ENCODE data around the gene GPR22.

Gene GPR22

DNA sequence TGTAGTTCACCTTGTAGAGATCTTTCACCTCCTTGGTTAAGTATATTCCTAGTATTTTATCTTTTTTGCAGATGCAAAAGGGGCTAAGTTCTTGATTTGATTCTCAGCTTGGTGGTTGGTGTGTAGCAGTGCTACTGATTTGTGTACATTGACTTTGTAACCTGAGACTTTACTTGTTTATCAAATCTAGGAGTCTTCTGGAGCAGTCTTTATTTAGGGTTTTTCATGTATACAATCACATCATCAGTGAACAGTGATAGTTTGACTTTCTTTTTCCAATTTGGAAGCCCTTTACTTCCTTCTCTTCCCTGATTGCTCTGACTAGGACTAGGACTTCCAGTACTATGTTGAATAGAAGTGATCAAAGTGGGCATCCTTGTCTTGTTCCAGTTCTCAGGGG lies 33.8 kb downstream of the GPR22 start:
- Histone ChIP-seq H3K27me3 (ENCODE audit: insufficient read depth, poor library complexity, severe bottlenecking) (no peaks in the 10 kb centered on the region), H3K4me3 (replicated peaks; ENCODE audit: insufficient read depth, low read length) (no peak overlapping the region), H3K27ac (replicated peaks) (no peak overlapping the region)
- TF ChIP-seq REST (IDR thresholded peaks at IDR 0.05; ENCODE audit: insufficient replicate concordance, low read depth) (no peak), GABPA (IDR thresholded peaks at IDR 0.05; ENCODE audit: low read depth) (no peak), SPI1 (IDR thresholded peaks at IDR 0.05; ENCODE audit: borderline replicate concordance, low read depth) (no peak), CTCF (IDR thresholded peaks at IDR 0.05; ENCODE audit: insufficient read depth, low read length) (no peak), POLR2AphosphoS5 (IDR thresholded peaks at IDR 0.05; ENCODE audit: low read depth) (no peak)
- no peak for DNase-seq (ENCODE audit: low read depth in 1 of 2, low spot score in 1 of 2)

- DNase-seq (ENCODE audit: low read depth in 1 of 2, low spot score in 1 of 2): no peak
- no peak overlapping the region for H3K4me3 ChIP-seq (replicated peaks; ENCODE audit: insufficient read depth, low read length)
- no peaks in the 10 kb centered on the region for H3K27me3 ChIP-seq (ENCODE audit: insufficient read depth, poor library complexity, severe bottlenecking)
- TF ChIP-seq GABPA (IDR thresholded peaks at IDR 0.05; ENCODE audit: low read depth): no peak
- TF ChIP-seq CTCF (IDR thresholded peaks at IDR 0.05; ENCODE audit: insufficient read depth, low read length): no peak
- TF ChIP-seq SPI1 (IDR thresholded peaks at IDR 0.05; ENCODE audit: borderline replicate concordance, low read depth): no peak
- TF ChIP-seq REST (IDR thresholded peaks at IDR 0.05; ENCODE audit: insufficient replicate concordance, low read depth): no peak
- no peak for TF ChIP-seq POLR2AphosphoS5 (IDR thresholded peaks at IDR 0.05; ENCODE audit: low read depth)
- H3K27ac ChIP-seq (replicated peaks): no peak overlapping the region
These were observed 35.5 kb downstream of the GPR22 start for GRCh38 chr7:107505362-107505761.

GRCh38 chr7:107505997-107506673 lies 36.3 kb downstream of the GPR22 start:
- DNase-seq (ENCODE audit: low read depth in 1 of 2, low spot score in 1 of 2): no peak
- no peak for TF ChIP-seq GABPA (IDR thresholded peaks at IDR 0.05; ENCODE audit: low read depth)
- no peak for TF ChIP-seq CTCF (IDR thresholded peaks at IDR 0.05; ENCODE audit: insufficient read depth, low read length)
- no peak for TF ChIP-seq REST (IDR thresholded peaks at IDR 0.05; ENCODE audit: insufficient replicate concordance, low read depth)
- no peak for TF ChIP-seq SPI1 (IDR thresholded peaks at IDR 0.05; ENCODE audit: borderline replicate concordance, low read depth)
- no peak for TF ChIP-seq POLR2AphosphoS5 (IDR thresholded peaks at IDR 0.05; ENCODE audit: low read depth)
- Histone ChIP-seq H3K4me3 (replicated peaks; ENCODE audit: insufficient read depth, low read length) (no peak overlapping the region), H3K27ac (replicated peaks) (no peak overlapping the region), H3K27me3 (ENCODE audit: insufficient read depth, poor library complexity, severe bottlenecking) (no peaks in the 10 kb centered on the region)

All from HL-60 (cell line).